ENCODE measurements around the gene FAM193A. TPM values are rescaled to one million over a fixed set of nuclear protein-coding genes. Genes with fewer than 3 reads are reported as not detected.
"Not testable (repeated sequence)": the region's sequence is repeated elsewhere in the genome, so short reads cannot be mapped to it uniquely, and the experiment has no call there.

FAM193A gene
- total RNA-seq, 1 experiment from 2014 or later, result 38.8 TPM

- no peak overlapping the region for H3K4me3 ChIP-seq (ENCODE audit: low read length)
- no peak for DNase-seq
- H3K4me1 ChIP-seq (ENCODE audit: low read length), result no peaks in the 10 kb centered on the region
- peaks cover 17% of the 10 kb centered on the region for H4K20me1 ChIP-seq (ENCODE audit: insufficient read depth, low read depth, low read length)
- no peak overlapping the region for H2AFZ ChIP-seq (ENCODE audit: low read length)
- H3K9me2 ChIP-seq (replicated peaks; ENCODE audit: insufficient read depth, low read length), result no peaks in the 10 kb centered on the region
- H3K79me2 ChIP-seq (ENCODE audit: low read length), result peaks cover 8% of the 10 kb centered on the region
- H3K27me3 ChIP-seq (ENCODE audit: low read length), result no peaks in the 10 kb centered on the region
- no peaks in the 10 kb centered on the region for H3K9me3 ChIP-seq (ENCODE audit: low read length)
- peaks cover 37% of the 10 kb centered on the region for H3K36me3 ChIP-seq (ENCODE audit: insufficient read depth, low read length)
- H3K27ac ChIP-seq (ENCODE audit: low read length), result no peak overlapping the region
- H3K9ac ChIP-seq (ENCODE audit: low read length), result no peak overlapping the region
- no peak overlapping the region for H3K4me2 ChIP-seq (ENCODE audit: low read depth, low read length, poor library complexity, severe bottlenecking)
These were observed 23.9 kb upstream of the FAM193A start for GRCh38 chr4:2512396-2513135.

DNA sequence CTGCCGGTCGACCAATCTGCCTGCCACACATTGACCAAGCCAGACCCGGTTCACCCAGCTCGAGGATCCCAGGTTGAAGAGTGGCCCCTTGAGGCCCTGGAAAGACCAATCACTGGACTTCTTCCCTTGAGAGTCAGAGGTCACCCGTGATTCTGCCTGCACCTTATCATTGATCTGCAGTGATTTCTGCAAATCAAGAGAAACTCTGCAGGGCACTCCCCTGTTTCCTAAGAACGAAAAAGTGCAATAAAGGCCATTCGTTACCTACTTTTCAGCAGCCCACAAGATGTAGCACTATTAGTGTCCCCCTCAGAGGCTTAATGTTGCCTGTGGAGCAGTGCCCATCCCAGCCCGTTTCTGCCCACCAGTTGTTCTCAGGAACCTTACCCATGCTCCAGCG, 22.3 kb upstream of the FAM193A start:
- H3K9ac ChIP-seq (ENCODE audit: low read length); H3K9me3 ChIP-seq (ENCODE audit: low read length); H3K27ac ChIP-seq (ENCODE audit: low read length); H3K9me2 ChIP-seq (replicated peaks; ENCODE audit: insufficient read depth, low read length); H3K79me2 ChIP-seq (ENCODE audit: low read length); H4K20me1 ChIP-seq (ENCODE audit: insufficient read depth, low read depth, low read length); DNase-seq; H3K27me3 ChIP-seq (ENCODE audit: low read length); H3K4me1 ChIP-seq (ENCODE audit: low read length); H3K4me2 ChIP-seq (ENCODE audit: low read depth, low read length, poor library complexity, severe bottlenecking); H3K4me3 ChIP-seq (ENCODE audit: low read length); H2AFZ ChIP-seq (ENCODE audit: low read length): not testable (repeated sequence)
- H3K36me3 ChIP-seq (ENCODE audit: insufficient read depth, low read length), result peaks cover 32% of the 10 kb centered on the region

GRCh38 chr4:2514944-2515343, 21.5 kb upstream of the FAM193A start:
- H3K9ac ChIP-seq (ENCODE audit: low read length); H3K79me2 ChIP-seq (ENCODE audit: low read length); H4K20me1 ChIP-seq (ENCODE audit: insufficient read depth, low read depth, low read length); H3K27me3 ChIP-seq (ENCODE audit: low read length); H2AFZ ChIP-seq (ENCODE audit: low read length); H3K4me3 ChIP-seq (ENCODE audit: low read length); H3K4me2 ChIP-seq (ENCODE audit: low read depth, low read length, poor library complexity, severe bottlenecking); DNase-seq; H3K9me3 ChIP-seq (ENCODE audit: low read length); H3K9me2 ChIP-seq (replicated peaks; ENCODE audit: insufficient read depth, low read length); H3K27ac ChIP-seq (ENCODE audit: low read length); H3K4me1 ChIP-seq (ENCODE audit: low read length): not testable (repeated sequence)
- peaks cover 32% of the 10 kb centered on the region for H3K36me3 ChIP-seq (ENCODE audit: insufficient read depth, low read length)

GRCh38 chr4:2515830-2516550, 20.5 kb upstream of the FAM193A start:
- Histone ChIP-seq H3K4me1 (ENCODE audit: low read length) (no peaks in the 10 kb centered on the region), H3K79me2 (ENCODE audit: low read length) (no peaks in the 10 kb centered on the region), H3K9me3 (ENCODE audit: low read length) (no peaks in the 10 kb centered on the region), H2AFZ (ENCODE audit: low read length) (no peak overlapping the region), H3K4me3 (ENCODE audit: low read length) (no peak overlapping the region), H3K27me3 (ENCODE audit: low read length) (no peaks in the 10 kb centered on the region), H3K27ac (ENCODE audit: low read length) (no peak overlapping the region), H3K9ac (ENCODE audit: low read length) (no peak overlapping the region), H4K20me1 (ENCODE audit: insufficient read depth, low read depth, low read length) (no peaks in the 10 kb centered on the region), H3K9me2 (replicated peaks; ENCODE audit: insufficient read depth, low read length) (no peaks in the 10 kb centered on the region), H3K36me3 (ENCODE audit: insufficient read depth, low read length) (peaks cover 26% of the 10 kb centered on the region), H3K4me2 (ENCODE audit: low read depth, low read length, poor library complexity, severe bottlenecking) (no peak overlapping the region)
- no peak for DNase-seq

- H3K4me2 ChIP-seq (ENCODE audit: low read depth, low read length, poor library complexity, severe bottlenecking), result no peak overlapping the region
- no peaks in the 10 kb centered on the region for H3K4me1 ChIP-seq (ENCODE audit: low read length)
- no peak overlapping the region for H2AFZ ChIP-seq (ENCODE audit: low read length)
- no peak overlapping the region for H3K27ac ChIP-seq (ENCODE audit: low read length)
- no peaks in the 10 kb centered on the region for H3K79me2 ChIP-seq (ENCODE audit: low read length)
- H3K36me3 ChIP-seq (ENCODE audit: insufficient read depth, low read length), result peaks cover 25% of the 10 kb centered on the region
- H3K9ac ChIP-seq (ENCODE audit: low read length), result no peak overlapping the region
- no peaks in the 10 kb centered on the region for H4K20me1 ChIP-seq (ENCODE audit: insufficient read depth, low read depth, low read length)
- no peaks in the 10 kb centered on the region for H3K9me3 ChIP-seq (ENCODE audit: low read length)
- no peak overlapping the region for H3K4me3 ChIP-seq (ENCODE audit: low read length)
- no peak for DNase-seq
- no peaks in the 10 kb centered on the region for H3K9me2 ChIP-seq (replicated peaks; ENCODE audit: insufficient read depth, low read length)
- no peaks in the 10 kb centered on the region for H3K27me3 ChIP-seq (ENCODE audit: low read length)
These were observed 19.8 kb upstream of the FAM193A start for GRCh38 chr4:2516635-2517034.

- H3K79me2 ChIP-seq (ENCODE audit: low read length), result no peaks in the 10 kb centered on the region
- H3K27ac ChIP-seq (ENCODE audit: low read length), result no peak overlapping the region
- H3K36me3 ChIP-seq (ENCODE audit: insufficient read depth, low read length), result no peaks in the 10 kb centered on the region
- no peaks in the 10 kb centered on the region for H3K9me3 ChIP-seq (ENCODE audit: low read length)
- no peak overlapping the region for H2AFZ ChIP-seq (ENCODE audit: low read length)
- H3K9me2 ChIP-seq (replicated peaks; ENCODE audit: insufficient read depth, low read length), result no peaks in the 10 kb centered on the region
- H3K4me3 ChIP-seq (ENCODE audit: low read length), result no peak overlapping the region
- no peaks in the 10 kb centered on the region for H3K4me1 ChIP-seq (ENCODE audit: low read length)
- no peaks in the 10 kb centered on the region for H4K20me1 ChIP-seq (ENCODE audit: insufficient read depth, low read depth, low read length)
- no peak overlapping the region for H3K9ac ChIP-seq (ENCODE audit: low read length)
- no peaks in the 10 kb centered on the region for H3K27me3 ChIP-seq (ENCODE audit: low read length)
- peak; percentile 56 for DNase-seq
- H3K4me2 ChIP-seq (ENCODE audit: low read depth, low read length, poor library complexity, severe bottlenecking), result no peak overlapping the region
These were observed 9.9 kb upstream of the FAM193A start for GRCh38 chr4:2526559-2526958.

GRCh38 chr4:2534904-2535375, 1.5 kb upstream of the FAM193A start:
- Histone ChIP-seq H3K9me2 (replicated peaks; ENCODE audit: insufficient read depth, low read length) (no peaks in the 10 kb centered on the region), H3K79me2 (ENCODE audit: low read length) (peaks cover 30% of the 10 kb centered on the region), H2AFZ (ENCODE audit: low read length) (peak overlapping the region; percentile 94; the same call in 1 of the 2 replicates), H3K9me3 (ENCODE audit: low read length) (no peaks in the 10 kb centered on the region), H3K9ac (ENCODE audit: low read length) (peak overlapping the region; percentile 99), H3K36me3 (ENCODE audit: insufficient read depth, low read length) (no peaks in the 10 kb centered on the region), H3K4me1 (ENCODE audit: low read length) (peaks cover 20% of the 10 kb centered on the region), H3K4me2 (ENCODE audit: low read depth, low read length, poor library complexity, severe bottlenecking) (peak overlapping the region; percentile 83), H3K27ac (ENCODE audit: low read length) (peak overlapping the region; percentile 80; the same call in 1 of the 2 replicates), H3K4me3 (ENCODE audit: low read length) (peak overlapping the region; percentile 99), H3K27me3 (ENCODE audit: low read length) (no peaks in the 10 kb centered on the region), H4K20me1 (ENCODE audit: insufficient read depth, low read depth, low read length) (peaks cover 17% of the 10 kb centered on the region)
- DNase-seq, result no peak

DNA sequence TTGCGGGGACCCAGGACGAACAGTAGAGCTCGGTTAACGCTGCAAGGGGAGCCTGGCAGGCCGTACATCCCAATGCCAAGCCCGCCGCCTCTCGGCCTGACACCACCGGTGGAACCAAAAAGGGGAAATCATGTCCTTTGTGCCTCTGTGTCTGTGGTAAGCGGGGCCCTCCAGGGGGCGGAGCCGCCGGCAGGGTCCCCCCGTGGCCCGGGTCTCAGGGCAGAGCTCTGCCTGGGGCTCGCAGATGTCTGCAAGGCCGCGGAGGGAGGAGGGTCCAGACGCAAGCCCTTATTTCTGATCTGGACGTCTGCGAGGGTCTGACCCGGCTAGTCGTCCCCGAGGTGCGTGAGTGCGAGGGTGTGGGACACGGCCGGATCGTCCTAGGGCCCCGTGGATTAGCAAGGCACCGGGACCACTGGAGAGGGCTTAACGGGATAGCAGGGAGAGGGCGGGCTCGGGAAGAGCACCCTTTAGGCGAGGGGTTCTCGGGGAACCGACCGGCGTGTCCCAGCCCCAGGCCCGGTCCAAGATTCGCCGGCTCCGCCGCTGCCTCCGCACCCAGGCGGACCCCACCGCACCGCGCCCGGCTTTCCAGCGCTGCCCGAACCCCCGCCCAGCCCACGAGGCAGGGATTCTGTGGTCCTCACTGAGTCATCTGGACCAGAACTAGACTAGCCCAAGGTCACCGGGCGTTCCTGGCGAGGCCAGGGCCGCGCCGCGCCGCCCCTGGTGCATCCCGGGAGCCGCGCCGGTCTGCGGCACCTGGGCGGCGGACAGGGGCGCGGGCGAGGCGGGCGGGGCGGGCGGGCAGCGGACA, 863 bp upstream of the FAM193A start:
- Histone ChIP-seq H2AFZ (ENCODE audit: low read length) (peak overlapping the region; percentile 94), H3K4me2 (ENCODE audit: low read depth, low read length, poor library complexity, severe bottlenecking) (peak overlapping the region; percentile 83), H3K9me2 (replicated peaks; ENCODE audit: insufficient read depth, low read length) (no peaks in the 10 kb centered on the region), H3K4me1 (ENCODE audit: low read length) (peaks cover 20% of the 10 kb centered on the region), H3K4me3 (ENCODE audit: low read length) (peak overlapping the region; percentile 99), H3K79me2 (ENCODE audit: low read length) (peaks cover 36% of the 10 kb centered on the region), H3K27ac (ENCODE audit: low read length) (peak overlapping the region; percentile 80), H3K27me3 (ENCODE audit: low read length) (no peaks in the 10 kb centered on the region), H4K20me1 (ENCODE audit: insufficient read depth, low read depth, low read length) (peaks cover 17% of the 10 kb centered on the region), H3K9ac (ENCODE audit: low read length) (peak overlapping the region; percentile 99), H3K9me3 (ENCODE audit: low read length) (no peaks in the 10 kb centered on the region), H3K36me3 (ENCODE audit: insufficient read depth, low read length) (no peaks in the 10 kb centered on the region)
- peak; percentile 93 for DNase-seq
